Measurements from ENCODE around the gene ZBED4. TPM values are rescaled to one million over a fixed set of nuclear protein-coding genes. Genes with fewer than 3 reads are reported as not detected.
A peak's percentile ranks its signal among the peaks of the same experiment; 100 is the strongest.

The ZBED4 gene
- total RNA-seq, 1 experiment from 2014 or later = 23.0 TPM

DNA sequence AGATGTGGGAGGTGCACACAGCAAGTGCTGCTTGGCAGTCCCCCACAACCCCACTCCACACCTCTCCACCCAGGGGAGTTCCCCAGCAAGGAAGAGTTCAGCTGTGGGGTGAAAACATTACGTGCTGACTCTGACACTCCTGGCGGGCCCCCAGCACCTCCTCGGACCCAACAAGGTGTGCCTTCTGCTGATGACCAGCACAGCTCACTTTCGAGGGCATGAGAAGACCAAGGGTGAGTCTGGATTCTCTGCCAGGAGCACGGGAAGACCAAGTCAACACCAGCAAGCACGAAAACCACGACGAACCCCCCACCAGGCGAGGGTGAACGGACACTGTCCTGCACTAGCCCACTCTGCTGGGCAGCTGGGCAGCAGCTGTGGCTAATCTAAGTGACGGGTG, 63.2 kb downstream of the ZBED4 start:
- peaks cover 5 to 8% of the 10 kb centered on the region in 2 experiments; a peak in 2 of 4 replicates for H3K4me1 Mint-ChIP-seq
- Histone ChIP-seq H2BK15ac (ENCODE audit: low read depth, low read length) (no peak overlapping the region), H3K4ac (ENCODE audit: low read depth, low read length) (no peak overlapping the region), H3K27ac (ENCODE audit: insufficient read length, low read depth, low read length) (no peak overlapping the region), H3K9ac (ENCODE audit: extremely low read depth, insufficient read length, low read length) (no peak overlapping the region), H2AFZ (ENCODE audit: low read length) (no peak overlapping the region), H3T11ph (ENCODE audit: low read length) (no peak overlapping the region), H2BK12ac (ENCODE audit: insufficient read length, low read depth, low read length) (no peak overlapping the region), H2BK120ac (ENCODE audit: low read depth, low read length, poor library complexity, severe bottlenecking) (no peak overlapping the region), H3K79me1 (ENCODE audit: insufficient read depth, low read depth, low read length, poor library complexity, severe bottlenecking) (no peaks in the 10 kb centered on the region), H3K23me2 (ENCODE audit: insufficient read length, low read depth, low read length, poor library complexity, severe bottlenecking) (peaks cover 9% of the 10 kb centered on the region), H3K23ac (ENCODE audit: insufficient read length, low read depth, low read length) (no peak overlapping the region), H2BK20ac (ENCODE audit: low read depth, low read length, poor library complexity, severe bottlenecking) (no peak overlapping the region), H4K20me1 (ENCODE audit: control insufficient read depth, insufficient read depth, insufficient read length) (no peaks in the 10 kb centered on the region), H3K14ac (ENCODE audit: insufficient read depth, low read length) (no peak overlapping the region; the same call in 1 of the 2 replicates), H3K9me3 (ENCODE audit: control insufficient read depth, low read depth, low read length) (no peaks in the 10 kb centered on the region), H4K8ac (replicated peaks; ENCODE audit: insufficient read length, low read depth, low read length) (no peak overlapping the region), H3K56ac (ENCODE audit: insufficient read length, low read depth, low read length) (no peak overlapping the region), H3K4me2 (ENCODE audit: insufficient read depth, insufficient read length, low read length) (no peak overlapping the region), H3K4me1 (ENCODE audit: insufficient read depth, low read length) (no peaks in the 10 kb centered on the region), H4K91ac (ENCODE audit: insufficient read length, low read depth, low read length) (no peak overlapping the region), H3K79me2 (ENCODE audit: insufficient read depth, low read length) (no peaks in the 10 kb centered on the region; the same call in 1 of the 2 replicates), H3K27me3 (ENCODE audit: insufficient read depth, low read length) (no peaks in the 10 kb centered on the region), H2AK5ac (ENCODE audit: insufficient read length, low read length) (no peak overlapping the region), H2BK5ac (ENCODE audit: insufficient read length, low read length) (no peak overlapping the region), H4K5ac (ENCODE audit: insufficient read length, low read depth, low read length) (no peak overlapping the region), H3K18ac (ENCODE audit: insufficient read length, low read depth, low read length) (no peak overlapping the region)
- no peaks in the 10 kb centered on the region for H3K9me3 Mint-ChIP-seq
- H3K36me3 Mint-ChIP-seq (ENCODE audit: insufficient read depth in 1 of 3, low read depth in 3 of 3) = peaks cover 3 to 27% (median 25%) of the 10 kb centered on the region in 3 experiments; a peak in 6 of 7 replicates
- no peak overlapping the region for H3K27ac Mint-ChIP-seq
- no peak for DNase-seq
- no CpG with 5 or more reads among the region's 11 CpGs for WGBS (ENCODE audit: extremely low coverage, insufficient read length, low lambda C conversion rate)
- peaks cover 2% of the 10 kb centered on the region; the same call in 1 of the 2 replicates for H3K27me3 Mint-ChIP-seq (ENCODE audit: low read depth)
- no peak for TF ChIP-seq CTCF (conservative IDR thresholded peaks at IDR 0.05)
- H3K4me3 Mint-ChIP-seq = peak overlapping the region; percentile 74 to 90

Data from H9 (cell line).